Ovary (tissue), 9 donors: ENCODE measurements around the gene MYD88. TPM values are rescaled to one million over a fixed set of nuclear protein-coding genes. Genes with fewer than 3 reads are reported as not detected.

ENCODE experiments used
- DNase-seq, 5 donors: peaks; one replicate each; pipeline ENCODE4 v3.0.0-alpha.2; 2019 to 2020
- H3K27ac ChIP-seq, 2 donors: fragments of 200-600 bp; one replicate each; pipeline versions ENCODE4 v1.5.1 to v1.8.0; 2019 to 2022
- H3K27me3 ChIP-seq: fragments of 200-600 bp; one replicate; pipeline ENCODE4 v1.8.0; 2022
- H3K36me3 ChIP-seq: fragments of 200-600 bp; sonication (generic); one replicate; pipeline ENCODE4 v1.5.1; 2019
- H3K4me1 ChIP-seq: one replicate; pipeline ENCODE4 v1.8.1; 2013; ENCODE audit warnings: mild to moderate bottlenecking, moderate library complexity; ENCODE audit not compliant: insufficient read depth
- H3K4me3 ChIP-seq: fragments of 200-600 bp; sonication (generic); one replicate; pipeline ENCODE4 v1.5.1; 2017
- H3K9me3 ChIP-seq, 2 donors: fragments of 200-600 bp in 1 of 2; sonication (generic) in 1 of 2; one replicate each; pipeline versions ENCODE4 v1.5.1 to v1.8.1; 2013 to 2019; ENCODE audit warnings: mild to moderate bottlenecking in 1 of 2, moderate library complexity in 1 of 2
- CTCF ChIP-seq, 3 donors: fragments of 450-650 bp in 2 of 3; fragments of 200-600 bp in 1 of 3; IDR thresholded peaks; one replicate each; pipeline versions ENCODE4 v1.5.1 to v1.8.0; 2016 to 2022; ENCODE audit warnings: antibody characterized with exemption in 3 of 3, mild to moderate bottlenecking in 1 of 3
- EP300 ChIP-seq: sonication (generic); formaldehyde crosslinking; IDR thresholded peaks from one replicate; pipeline ENCODE4 v1.6.1; 2017; ENCODE audit warnings: antibody characterized with exemption
- POLR2A ChIP-seq: fragments of 450-650 bp; IDR thresholded peaks from one replicate; pipeline ENCODE4 v1.6.1; 2017; ENCODE audit warnings: antibody characterized with exemption, mild to moderate bottlenecking, moderate library complexity
- WGBS, 3 donors: extraction: QIAGEN DNeasy Blood & Tissue Kit in 1 of 3; methylation state at CpG; one replicate each; pipeline versions ENCODE4 v1.1.5 to v1.1.7; 2013 to 2017; 5-methylcytosine and 5-hydroxymethylcytosine counted together
- intact Hi-C, 4 donors: fragments of 100-400 bp; cut with DNase I; formaldehyde crosslinking; loops; one replicate each; pipeline versions ENCODE4 v1.11.0 to v1.15.1; 2022 to 2023
- polyA plus RNA-seq, 2 donors: library from polyadenylated mRNA; stranded (reverse); fragments of 200-250 nt in 1 of 2; fragments of 350-450 nt in 1 of 2; fragmentation: Illumina TruSeq in 1 of 2; extraction: RNeasy Lipid Tissue Mini Kit (QIAGEN cat#74804) in 1 of 2; gene quantifications; one replicate each; pipeline ENCODE4 v1.2.3, GENCODE V29; 2013 to 2014
- total RNA-seq, 7 donors: library from RNA; depleted of rRNA in 2 of 7; stranded (reverse); fragments of >200 nt in 2 of 7; fragmentation: NEBNext Ultra II Directional in 3 of 7; extraction: Animal tissue kit (Norgen Biotek cat#: 25700) in 3 of 7; gene quantifications; one replicate each; pipeline versions ENCODE4 v1.1.0 to v1.2.4, GENCODE V29; 2016 to 2023
- donor health status: DM: no; HTN: no; CAD: no; lungs with moderate emphysema.
- donor health status: DM: no; HTN: no; CAD: no.
- donor health status: Bipolar disorder and iron deficiency.
- donor health status: DM: yes; HTN: yes; CAD: no.
- donor health status: DM: no; HTN: no; CAD: no.
- donor health status: DM: yes; HTN: yes; CAD: no.

Gene MYD88
- total and polyA plus RNA-seq, 9 donors = 12.8 to 58.9 (median 24.0) TPM

- 84 to 88% (median 86%) methylated on average over 13 of the region's 13 CpGs for WGBS, 3 donors
- DNase-seq = peak in 1 of 5 donors; percentile 10
- H3K36me3 ChIP-seq = no peaks in the 10 kb centered on the region
- no peaks in the 10 kb centered on the region for H3K4me1 ChIP-seq
- no peaks in the 10 kb centered on the region for H3K9me3 ChIP-seq
- no peak overlapping the region for H3K27ac ChIP-seq
- no peaks in the 10 kb centered on the region for H3K27me3 ChIP-seq
- H3K4me3 ChIP-seq = no peak overlapping the region
- intact Hi-C loops = loop anchor here in 2 of 4 donors (10.0 kb wide), 2 partner anchors 231 to 361 kb away; partner anchors contain the start of gene XYLB (in 1 of the 2)
- TF ChIP-seq EP300 (no peak), POLR2A (no peak), CTCF (IDR thresholded peaks at IDR 0.05) (no peak)
Measured at GRCh38 chr3:38114052-38114874, 24.2 kb upstream of the MYD88 start.

- H3K36me3 ChIP-seq = no peaks in the 10 kb centered on the region
- peak in 1 of 5 donors; percentile 10 for DNase-seq
- intact Hi-C loops = loop anchor here in 2 of 4 donors (10.0 kb wide), 2 partner anchors 230 to 360 kb away; partner anchors contain the start of gene XYLB (in 1 of the 2)
- no peak for TF ChIP-seq CTCF (IDR thresholded peaks at IDR 0.05)
- no peak for TF ChIP-seq EP300
- TF ChIP-seq POLR2A = no peak
- H3K4me1 ChIP-seq = no peaks in the 10 kb centered on the region
- WGBS, 3 donors = 74 to 81% (median 76%) methylated on average over 13 of the region's 13 CpGs
- no peaks in the 10 kb centered on the region for H3K9me3 ChIP-seq
- H3K27ac ChIP-seq = no peak overlapping the region
- H3K4me3 ChIP-seq = no peak overlapping the region
- H3K27me3 ChIP-seq = no peaks in the 10 kb centered on the region
Measured at GRCh38 chr3:38114875-38115644, 23.4 kb upstream of the MYD88 start.

GRCh38 chr3:38115645-38116427 lies 22.6 kb upstream of the MYD88 start:
- TF ChIP-seq EP300 (no peak), POLR2A (no peak), CTCF (IDR thresholded peaks at IDR 0.05) (no peak)
- Histone ChIP-seq H3K27ac (no peak overlapping the region), H3K4me3 (no peak overlapping the region), H3K4me1 (no peaks in the 10 kb centered on the region), H3K9me3 (no peaks in the 10 kb centered on the region), H3K27me3 (no peaks in the 10 kb centered on the region), H3K36me3 (no peaks in the 10 kb centered on the region)
- intact Hi-C loops = loop anchor here in 2 of 4 donors (10.0 kb wide), 2 partner anchors 229 to 359 kb away; partner anchors contain the start of gene XYLB (in 1 of the 2)
- WGBS, 3 donors = 61 to 72% (median 62%) methylated on average over 9 of the region's 9 CpGs
- DNase-seq = peak in 1 of 5 donors; percentile 13
